HG03196 (cell line): ENCODE results near the gene NOL4L.

Experiments
- ATAC-seq: cut with Tn5 transposase; IDR thresholded peaks from one replicate; pipeline ENCODE4 v1.9.1; 2021; ENCODE audit not compliant: unreplicated experiment

Gene NOL4L

DNA sequence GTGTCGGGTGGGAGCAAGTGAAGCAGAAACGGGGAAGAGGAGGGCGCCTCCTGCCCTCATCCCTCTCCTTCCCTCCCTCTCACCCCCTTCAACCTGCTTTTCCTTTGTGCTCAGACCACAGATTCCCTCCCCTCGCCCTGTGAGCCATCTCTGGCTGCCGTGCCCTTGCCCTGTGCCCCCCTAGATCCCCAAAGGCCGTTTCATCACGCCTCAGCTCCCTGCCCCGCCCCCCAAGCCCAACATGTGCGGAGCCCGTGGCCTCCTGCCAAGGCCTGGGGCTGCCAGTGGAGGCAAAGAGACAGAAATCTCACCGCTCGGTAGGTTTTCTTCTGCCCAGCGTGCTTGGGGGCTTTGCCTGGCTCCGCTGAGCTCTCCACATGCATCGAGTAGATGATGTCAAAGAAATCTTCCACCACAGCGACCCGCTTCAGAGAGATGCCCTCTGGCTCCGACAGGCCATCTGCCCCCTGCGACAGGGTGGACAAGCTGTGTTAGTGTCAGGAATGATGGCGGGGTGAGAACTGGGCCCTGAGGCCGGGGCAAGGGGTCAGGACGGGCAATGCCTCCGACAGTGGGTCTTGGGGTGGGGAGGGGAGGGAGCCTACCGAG is 57.6 kb downstream of the NOL4L start:
- no peak for ATAC-seq

DNA sequence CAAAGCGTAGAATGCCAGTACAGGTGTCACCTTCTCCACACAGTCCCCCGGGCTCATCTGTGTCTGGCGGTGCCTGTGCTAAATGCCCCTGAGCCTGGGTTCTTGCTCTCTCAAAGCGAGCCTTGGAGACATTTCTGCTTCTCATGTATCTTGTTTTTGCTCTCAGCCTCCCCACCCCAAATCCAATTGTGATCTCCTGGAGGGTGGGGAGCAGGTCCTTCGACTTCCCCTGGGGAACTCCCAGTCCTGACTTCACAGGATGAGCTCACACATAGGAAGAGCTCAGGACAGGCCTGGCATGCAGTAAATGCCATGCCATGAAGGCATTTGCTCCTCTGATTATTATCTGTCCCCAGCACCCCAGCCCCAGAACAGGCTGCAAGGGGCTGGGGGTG is 58.1 kb downstream of the NOL4L start:
- ATAC-seq, result no peak

DNA sequence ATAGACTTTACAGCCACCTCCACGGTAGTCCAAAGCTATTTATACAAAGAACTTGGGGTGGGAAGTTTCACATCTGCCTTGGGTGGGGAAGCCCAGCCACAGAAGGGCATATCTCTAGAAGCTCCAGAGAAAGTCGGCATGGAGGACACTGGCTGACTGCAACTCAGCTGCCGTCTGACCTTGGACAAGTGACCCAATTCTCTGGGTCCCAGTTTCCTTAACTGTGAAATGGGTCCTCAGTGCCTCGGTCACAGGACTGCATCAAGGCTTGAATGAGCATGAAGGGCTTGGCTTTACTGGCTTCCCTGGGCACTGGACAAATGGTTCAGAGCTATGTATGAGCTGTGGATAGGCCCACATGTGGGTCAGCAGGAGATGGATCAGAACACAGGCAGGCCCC is 58.6 kb downstream of the NOL4L start:
- no peak for ATAC-seq

DNA sequence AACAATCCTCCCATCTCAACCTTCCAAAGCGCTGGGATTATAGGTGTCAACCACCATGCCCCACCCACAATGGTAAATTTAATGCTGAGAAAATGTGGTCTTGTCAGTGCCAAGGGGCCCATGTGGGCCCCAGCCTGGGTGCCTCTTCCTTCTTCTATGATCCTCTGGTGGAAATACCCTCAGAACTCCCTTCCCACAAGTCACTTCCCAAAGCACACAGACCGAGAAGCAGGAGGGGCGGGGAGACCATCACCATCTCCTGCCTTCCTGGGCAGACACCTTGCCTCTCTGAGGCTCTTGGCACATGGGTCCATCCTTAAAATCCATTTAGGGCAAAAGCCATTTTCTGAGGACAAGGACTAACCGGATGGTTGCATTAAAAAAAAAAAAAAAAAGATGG is 59.0 kb downstream of the NOL4L start:
- no peak for ATAC-seq

DNA sequence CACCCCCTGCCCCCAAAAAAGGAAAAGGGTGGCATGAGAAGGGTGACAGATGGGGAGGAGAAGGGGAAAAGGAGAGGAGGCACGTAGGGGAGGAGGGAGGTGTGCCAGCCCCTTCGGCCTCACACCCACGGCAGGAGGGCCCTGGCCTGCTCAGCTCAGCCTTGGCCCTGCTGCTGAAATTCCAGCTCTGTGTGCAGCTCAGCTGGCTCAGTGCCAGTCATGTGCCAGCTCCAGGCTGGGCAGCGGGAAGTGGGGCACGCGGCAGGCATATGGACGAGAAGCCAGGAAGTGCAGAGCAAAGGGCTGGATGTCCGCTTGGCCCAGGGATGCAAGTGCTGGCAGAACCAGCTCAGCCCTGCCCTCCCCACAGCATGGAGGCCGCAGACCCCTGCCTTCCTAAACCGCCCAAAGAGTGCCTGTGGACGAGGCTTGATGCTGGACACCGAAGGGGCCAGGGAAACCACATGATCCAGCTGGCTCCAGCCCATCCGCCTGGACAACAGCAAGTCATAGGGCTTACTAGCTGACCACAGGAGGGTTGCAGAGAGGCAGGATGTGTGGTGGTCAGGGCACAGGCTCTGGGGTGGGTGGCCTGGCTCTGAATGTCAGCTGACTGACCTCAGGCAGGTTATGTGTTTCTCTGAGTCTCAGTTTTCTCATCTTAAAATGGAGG is 60.2 kb downstream of the NOL4L start:
- ATAC-seq, result no peak

DNA sequence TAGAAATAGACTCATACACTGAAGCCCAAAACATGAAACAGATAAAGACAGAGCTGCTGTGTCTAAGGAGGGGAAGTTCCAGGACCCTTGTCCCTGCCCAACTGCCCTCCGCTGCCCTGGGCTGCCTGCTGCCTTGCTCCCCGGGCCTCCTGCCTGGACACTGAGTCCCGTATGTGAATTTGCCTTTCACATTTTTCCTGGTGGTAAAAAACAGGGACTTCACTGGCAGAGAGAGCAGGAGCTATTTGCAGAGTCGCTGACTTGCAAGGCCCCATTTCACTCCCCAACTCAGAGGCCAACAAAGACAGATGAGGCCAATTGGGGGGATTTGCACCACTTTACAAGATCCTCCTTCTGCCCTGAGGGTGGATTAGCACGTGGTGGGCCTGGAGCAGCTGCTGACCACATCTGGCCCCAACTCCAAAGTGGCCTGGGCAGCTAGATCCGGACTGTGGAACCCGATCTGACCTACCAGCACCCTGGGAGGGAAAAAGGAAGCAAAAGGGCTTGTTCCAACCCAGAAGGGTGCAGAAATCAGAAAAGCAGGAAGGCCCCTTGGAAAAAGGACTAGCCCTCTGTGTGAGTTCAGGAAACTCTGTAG is 61.4 kb downstream of the NOL4L start:
- ATAC-seq, result no peak

DNA sequence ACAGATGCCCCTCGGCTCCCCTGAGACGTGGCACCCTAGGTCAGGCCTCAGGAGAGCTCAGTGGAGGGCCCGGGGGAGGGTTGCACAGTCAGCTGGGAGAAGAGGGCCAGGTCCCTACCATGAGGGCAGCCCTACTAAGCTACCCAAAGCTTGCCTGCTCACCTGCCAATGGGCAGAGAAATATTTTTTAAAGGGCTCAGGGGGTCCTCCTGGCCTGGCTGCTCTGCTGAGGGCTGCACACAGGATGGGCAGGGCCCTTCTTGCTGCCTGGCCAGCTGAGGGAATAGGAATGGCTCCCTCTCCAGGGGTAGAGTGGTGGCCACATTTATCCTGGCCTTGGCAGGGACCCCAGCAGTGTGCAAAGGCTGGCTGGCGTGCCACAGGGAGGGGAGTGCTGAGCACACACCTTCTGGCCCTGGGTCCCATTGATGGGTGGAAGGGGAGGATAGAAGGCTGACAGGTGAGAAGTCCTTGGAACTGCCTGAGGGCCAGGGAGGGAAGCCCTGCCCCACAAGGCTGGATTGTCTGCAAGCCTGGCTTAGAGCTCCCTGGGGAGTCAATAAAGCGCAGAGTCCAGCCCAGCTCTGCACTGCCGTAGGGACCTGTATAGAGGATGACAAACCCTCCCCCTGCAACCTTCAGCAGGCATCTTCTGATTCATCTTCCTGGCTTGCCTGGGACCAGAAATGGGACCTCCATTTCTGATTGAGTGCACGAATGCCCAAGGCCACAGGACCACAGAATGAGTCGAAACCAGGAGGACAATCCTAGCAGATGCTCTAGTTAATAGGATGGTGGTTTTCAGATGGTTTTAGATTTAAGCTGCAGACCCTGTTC is 62.1 kb downstream of the NOL4L start:
- ATAC-seq, result no peak

DNA sequence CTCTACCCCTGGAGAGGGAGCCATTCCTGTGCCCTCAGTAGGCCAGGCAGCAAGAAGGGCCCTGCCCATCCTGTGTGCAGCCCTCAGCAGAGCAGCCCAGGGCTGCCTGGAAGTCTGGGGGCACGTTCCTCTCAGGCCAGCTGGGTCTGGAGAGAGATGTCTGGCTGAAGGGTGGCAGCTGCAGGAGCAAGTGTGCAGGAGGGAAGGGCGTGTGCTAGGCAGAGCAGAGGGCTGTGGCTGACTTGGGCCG is 62.7 kb downstream of the NOL4L start:
- no peak for ATAC-seq

DNA sequence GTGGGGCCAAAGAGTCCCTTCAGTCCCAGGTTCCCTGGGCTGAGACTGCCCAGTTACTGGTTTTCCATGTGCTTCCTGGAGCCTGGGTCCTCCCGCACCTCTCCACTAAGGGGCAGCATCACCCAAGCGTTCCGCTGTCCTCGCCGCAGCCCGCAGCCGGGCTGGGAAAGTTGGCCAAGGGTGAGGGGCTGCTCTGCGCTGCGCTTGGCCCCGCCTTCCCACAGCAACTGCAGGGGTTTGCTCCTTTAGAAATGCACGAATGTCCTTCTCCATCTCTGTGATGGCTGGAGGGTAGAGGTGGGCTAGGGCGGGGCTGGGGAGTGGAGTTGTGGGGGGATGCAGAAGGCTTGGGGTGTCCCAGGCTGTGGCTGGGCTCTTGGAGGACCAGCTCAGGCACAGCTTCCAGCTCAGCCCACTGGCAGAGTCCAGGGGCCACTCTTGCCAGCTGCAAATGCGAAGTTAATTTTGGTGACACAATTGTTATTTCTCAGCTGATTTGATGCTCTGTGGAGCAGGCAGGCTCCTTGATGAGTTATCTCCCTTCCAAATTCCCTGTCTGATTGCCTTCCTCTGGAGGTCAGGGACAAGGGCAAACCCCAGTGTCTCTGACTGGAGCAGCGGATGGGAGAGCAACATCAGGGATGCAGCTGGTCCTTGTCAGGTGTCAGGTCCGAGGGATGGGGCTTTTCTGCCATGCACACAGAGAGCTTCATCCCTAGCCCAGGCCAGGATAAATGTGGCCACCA is 63.2 kb downstream of the NOL4L start:
- no peak for ATAC-seq

DNA sequence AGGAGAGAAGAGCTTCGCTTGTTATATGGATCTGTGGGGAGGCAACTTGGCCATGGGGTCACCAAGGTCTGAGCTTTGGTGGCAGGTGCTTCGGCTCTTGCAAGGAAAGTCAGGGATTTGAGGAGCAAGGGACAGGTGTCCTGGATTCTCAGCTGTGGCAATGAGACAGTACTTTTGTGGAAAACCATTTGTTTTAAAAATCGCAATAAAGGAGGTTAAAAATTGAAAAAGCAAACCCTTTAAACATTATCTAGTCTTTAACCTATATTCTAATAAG is 64.3 kb downstream of the NOL4L start:
- no peak for ATAC-seq

DNA sequence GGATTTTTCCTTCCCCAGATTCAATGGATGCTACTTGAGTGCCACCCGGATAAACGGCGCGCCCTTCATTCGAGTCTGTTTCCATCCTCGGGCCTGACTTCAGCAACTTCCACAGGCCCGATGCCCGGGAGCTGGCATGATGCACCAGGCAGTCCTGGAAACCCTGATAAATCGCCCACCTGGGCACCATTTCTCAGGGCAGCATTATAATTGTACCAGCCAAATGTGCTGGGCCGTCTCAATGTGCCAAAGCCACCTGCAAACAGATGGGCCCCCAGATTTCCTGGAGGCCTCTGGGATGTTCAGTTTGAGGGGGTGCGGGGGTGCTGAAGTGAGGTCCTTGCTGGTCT is 65.8 kb downstream of the NOL4L start:
- ATAC-seq, result no peak

DNA sequence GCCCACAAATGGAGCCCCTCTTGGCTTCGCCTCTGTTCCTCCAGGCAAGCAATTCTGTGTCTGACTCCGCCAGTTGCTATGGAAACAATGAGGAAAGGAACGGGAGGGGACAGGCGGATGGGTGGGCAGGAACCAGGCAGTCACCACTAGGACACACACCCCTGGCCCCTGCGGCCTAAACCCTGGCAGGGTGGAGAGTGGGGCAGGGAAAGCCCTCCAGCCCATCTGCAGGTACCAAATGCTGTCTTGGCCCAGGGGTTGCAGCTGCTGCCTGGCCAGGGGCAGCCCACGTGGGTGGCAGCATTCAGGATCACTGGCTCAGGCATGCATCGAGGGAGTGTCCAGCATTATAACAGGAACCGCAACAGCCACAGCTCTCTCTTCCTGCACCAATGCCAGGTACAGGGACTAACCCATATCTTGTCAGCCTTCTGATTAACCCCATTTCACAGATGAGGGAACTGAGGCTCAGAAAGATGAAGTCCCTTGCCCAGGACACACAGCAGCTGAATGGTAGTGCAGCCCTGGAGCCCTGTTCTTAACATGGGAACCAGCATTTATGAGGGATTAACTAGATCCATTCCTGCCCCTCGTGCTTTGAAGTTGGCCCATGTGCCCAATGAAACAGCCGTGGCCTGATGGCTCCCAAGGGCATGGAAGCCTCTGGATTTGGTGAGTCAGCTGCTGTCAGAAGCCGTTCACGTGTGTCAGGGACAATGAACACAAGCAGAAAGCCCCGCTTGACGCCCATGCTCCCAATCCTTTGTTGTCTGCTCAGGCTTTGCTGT is 66.3 kb downstream of the NOL4L start:
- no peak for ATAC-seq

DNA sequence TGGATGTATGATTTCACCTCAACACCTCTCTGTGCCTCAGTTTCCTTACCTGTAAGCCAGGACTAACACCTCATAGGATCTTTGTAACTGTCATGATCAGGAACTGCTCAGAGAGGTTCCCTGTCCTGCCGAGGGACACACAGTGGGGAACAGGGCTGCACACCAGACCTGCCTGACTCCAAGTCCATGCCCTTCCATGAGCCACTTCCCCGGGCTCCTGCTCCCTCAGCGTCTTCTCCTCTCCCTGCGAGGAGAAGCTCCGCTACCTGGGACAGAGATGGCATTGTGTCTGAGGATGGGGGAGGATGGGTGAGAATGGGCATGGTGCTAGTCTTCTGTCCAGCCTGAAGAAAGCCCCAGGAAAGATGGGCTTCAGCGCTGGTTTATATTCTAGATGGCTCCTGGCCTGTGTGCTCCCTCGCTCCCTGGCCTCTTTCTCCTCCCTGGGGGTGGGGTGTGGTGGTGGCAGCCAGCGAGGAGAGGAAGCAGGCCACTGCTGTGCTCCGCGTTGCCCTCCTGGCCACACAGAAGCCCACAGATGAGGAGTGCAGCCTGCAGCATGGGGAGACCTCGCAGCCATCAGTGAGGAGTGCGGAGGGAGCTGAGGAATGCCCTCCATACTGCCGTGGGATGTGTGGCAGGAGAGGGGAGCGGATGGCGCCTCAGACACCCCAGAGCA is 67.1 kb downstream of the NOL4L start:
- ATAC-seq, result no peak

DNA sequence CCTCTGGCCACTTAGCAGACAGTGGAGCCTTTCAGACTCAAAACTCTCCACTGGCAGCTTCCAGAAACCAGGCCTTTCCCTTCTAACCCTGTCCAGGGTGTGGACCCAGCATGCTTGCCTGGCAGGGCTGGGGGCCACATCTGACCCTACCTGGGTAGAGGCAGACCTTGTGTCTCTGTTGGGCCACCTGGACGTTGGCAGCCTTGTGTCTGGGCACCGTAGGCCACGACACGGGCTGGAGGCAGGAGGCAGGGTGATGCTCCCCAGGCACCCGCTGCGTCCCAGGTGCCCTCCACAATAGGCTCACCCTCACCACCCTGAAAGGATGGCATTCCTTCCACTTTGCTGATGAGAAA is 67.6 kb downstream of the NOL4L start:
- ATAC-seq, result no peak

DNA sequence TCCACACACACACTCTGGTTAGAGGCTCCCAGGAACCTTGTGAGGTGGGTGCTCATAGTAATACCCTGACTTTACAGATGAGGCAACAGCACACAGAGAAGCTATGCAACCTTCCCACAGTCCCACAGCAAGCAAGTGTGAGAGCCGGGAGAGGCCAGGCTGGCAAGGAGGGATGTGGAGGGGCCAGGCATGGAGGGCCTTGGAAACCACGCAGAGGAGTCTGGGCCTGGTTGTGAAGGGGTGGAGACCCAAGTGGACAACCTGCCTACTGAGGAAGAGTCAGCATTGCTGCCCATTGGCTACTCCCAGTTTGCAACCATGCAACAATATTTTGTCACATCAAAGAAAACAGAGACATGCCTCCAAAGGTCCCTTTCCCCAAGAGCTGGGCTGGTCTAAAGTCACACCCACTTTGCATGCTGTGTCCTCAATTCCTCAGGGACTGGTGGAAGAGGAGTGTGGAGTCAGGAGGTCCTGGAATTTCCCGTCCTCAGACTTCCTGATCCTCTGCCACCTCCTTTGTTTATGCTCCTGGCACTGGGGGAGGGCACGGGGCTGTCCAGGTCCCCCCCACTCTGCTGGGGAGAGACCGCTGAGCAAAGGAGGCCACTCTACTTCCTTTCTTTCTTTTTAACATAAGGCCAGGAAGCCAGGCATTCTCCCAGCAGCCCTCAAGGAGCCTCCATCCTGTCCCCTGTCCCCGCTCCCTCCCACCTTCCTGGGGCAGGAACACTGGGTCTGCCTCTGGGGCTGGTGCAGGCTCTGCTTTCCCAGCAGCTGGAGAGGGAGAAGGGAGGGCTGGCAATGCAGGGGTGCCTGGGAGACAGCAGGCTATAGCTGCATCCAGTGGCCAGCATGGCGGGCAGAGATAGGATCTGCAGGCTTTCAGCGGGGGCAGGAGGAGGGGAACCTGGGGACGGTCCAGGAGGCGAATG is 68.3 kb downstream of the NOL4L start:
- ATAC-seq, result no peak

DNA sequence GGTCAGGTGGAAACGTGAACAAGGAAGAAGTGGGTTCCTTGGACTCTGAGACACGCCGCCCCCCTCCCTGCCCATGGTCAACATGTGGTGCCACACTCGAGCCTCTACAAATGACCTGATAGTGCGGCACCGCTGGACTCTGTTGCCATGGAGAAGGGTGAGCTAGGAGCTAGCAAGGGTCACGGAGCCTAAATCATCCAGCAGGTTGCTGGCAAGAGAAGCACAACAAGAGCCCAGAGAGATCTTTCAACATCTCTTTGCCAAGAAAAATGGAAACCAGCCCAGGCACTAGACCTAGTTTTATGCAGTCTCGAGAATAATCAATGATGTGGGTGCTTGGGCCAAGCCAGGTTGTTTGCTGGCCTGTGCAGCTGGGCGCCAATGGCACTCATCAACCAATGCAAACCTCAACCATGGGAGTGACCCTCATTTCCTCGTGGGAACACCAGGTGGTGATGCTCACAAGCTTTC is 69.5 kb downstream of the NOL4L start:
- no peak for ATAC-seq

DNA sequence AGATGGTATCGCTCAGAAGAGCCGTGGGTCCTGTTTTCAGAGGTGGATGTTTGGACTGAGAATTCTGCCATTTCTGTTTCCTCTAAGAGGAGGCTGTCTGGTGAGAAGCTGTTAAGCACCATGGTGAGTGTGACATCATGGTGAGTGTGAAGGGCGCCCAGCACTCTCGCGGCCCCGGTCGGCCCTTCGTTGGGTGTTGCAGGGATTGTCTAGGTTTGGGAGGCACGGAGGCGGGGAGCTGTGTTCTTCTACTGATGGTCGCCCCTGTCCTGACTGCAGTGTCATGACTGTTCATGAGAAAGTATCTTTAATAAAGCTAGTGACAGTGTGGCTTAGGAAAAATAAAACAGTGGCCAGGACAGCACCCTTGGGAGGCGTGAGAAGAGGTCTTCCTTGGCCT is 70.4 kb downstream of the NOL4L start:
- ATAC-seq, result no peak

DNA sequence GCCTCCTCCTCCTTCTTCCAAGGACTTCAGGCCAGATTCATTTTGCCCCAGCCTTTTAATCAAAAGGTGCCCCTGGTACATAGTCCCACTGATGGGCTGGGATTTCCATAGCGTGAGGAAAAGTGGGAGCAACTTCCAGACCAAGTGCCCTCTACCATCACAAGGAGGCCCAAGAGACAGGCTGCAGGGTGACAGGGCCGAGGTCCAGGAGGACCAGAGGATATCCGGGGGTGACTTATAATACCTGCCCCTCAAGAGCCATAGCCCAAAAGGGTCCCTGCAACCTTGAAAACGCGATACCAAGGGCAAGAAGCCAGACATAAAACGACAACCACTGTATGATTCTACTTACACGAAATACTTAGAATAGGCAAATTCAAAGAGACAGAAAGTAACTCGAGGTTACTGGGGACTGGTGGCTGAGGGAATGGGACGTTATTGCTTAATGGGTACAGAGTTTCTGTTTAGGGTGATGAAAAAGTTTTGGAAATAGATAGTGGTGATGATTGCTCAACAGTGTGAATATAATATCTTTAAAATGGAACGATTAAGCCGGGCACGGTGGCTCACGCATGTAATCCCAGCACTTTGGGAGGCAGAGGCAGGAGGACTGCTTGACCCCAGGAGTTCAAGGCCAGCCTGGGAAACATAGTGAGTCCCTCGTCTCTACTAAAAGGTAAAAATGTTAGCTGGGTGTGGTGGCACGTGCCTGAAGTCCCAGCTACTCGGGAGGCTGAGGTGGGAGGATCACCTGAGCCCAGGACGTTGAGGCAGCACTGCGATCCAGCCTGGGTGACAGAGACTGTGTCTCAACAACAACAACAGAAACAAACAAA is 71.9 kb downstream of the NOL4L start:
- no peak for ATAC-seq

DNA sequence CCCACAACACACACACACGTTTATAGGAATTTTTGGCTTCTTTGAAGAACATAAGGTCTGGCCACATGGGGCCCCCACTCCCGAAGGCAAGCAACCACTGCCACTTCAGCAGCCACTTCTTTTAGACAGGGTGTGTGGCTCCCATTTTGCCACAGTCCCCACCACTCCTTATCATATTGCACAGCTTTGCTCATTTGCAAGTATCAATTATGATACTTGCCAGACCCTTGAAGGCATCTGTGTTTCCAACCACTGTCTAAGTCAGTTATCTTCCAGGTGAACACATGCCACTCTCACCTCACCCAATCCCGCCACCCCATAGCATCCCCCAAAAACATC is 73.1 kb downstream of the NOL4L start:
- ATAC-seq, result no peak
